GM19397 (cell line): Measurements from ENCODE around the gene ADAMTS17.

Source experiments
- ATAC-seq: cut with Tn5 transposase; IDR thresholded peaks from one replicate; pipeline ENCODE4 v1.9.1; 2021; ENCODE audit warnings: mild to moderate bottlenecking, moderate library complexity; ENCODE audit not compliant: unreplicated experiment

Gene ADAMTS17

GRCh38 chr15:100202309-100202960 is 139.3 kb downstream of the ADAMTS17 start:
- no peak for ATAC-seq

GRCh38 chr15:100201376-100202280 is 140.1 kb downstream of the ADAMTS17 start:
- ATAC-seq: no peak

- ATAC-seq: no peak
Observed at GRCh38 chr15:100200287-100200880, 141.4 kb downstream of the ADAMTS17 start.

DNA sequence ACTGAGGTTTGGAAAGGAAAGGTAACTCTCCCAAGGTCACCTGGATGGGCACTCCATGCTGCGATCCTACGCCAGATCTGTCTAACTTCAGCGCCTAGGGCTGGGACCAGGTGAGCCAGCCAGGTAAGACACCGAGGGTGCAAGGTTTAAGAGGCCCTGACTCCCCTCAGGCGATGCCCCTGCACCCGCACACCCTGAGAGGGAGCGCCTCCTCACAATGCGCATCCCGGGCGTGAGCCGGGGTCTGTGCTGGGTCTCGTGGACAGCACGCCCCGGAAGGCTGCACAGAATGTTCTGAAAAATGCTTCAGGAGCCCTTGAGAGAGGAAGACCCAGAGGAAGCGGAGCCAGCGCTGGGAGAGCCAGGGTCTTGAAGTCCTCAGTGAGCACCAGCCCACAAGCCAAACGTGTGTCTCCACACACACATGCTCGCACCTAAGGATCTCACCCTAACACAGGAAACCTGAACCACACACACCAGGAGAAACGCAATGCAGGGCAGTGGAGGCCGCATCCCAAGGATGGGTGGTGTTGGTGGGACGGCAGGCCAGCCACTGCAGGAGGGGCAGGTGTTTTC is 142.0 kb downstream of the ADAMTS17 start:
- ATAC-seq: no peak

GRCh38 chr15:100198442-100198841 is 143.3 kb downstream of the ADAMTS17 start:
- ATAC-seq: no peak

DNA sequence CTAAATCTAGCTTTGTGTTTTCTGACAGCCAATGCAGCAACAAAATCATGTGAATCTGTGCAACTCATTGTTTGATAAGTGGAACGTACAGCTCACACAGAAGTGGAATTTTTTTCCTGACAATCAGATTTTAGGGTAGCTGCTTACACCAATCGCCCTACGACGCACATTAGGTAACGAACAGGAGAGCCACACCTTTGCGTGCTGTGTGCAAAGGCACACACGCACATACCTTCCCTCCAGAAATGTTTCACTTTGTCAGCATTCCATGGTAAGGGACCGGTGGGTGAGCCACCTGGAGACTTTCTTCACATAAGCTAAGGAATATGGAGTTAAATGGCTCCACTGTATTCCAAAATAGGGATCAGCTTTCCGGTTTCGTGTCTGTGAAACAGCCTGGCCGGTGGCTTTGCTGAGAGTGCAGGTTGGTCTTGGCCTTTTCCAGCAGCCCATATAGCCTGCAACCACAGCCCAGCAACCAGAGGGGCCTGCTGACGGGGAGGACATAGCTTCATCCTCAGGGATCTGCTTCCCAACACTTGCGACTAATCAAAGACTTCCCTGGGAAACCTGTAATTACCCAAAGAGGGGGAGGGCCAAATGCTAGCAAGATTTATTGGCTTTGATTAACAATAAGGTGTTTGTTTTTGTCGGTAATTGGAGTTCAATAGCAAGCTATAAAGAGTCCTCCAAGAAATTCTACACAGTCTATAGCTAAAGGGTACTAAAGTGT is 145.3 kb downstream of the ADAMTS17 start:
- ATAC-seq: no peak

DNA sequence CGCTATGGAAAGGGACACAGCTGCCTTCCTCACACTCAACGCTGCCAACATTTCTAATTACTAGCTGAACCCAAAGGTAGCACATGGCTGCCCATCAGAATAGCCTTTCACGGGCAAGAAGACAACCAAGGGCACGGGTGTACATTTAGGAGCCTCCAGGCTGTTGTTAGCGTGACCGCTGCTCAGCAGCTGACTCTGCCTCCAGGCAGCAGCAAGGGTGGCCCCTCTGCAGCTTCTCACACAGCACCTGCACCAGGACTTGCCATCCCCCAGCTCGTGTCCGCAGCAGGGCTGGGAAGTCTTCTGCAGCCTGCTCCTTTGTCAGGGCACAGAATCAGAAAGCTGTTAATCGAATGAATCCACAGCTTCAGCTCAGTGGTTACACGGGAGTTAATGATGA is 146.8 kb downstream of the ADAMTS17 start:
- no peak for ATAC-seq

DNA sequence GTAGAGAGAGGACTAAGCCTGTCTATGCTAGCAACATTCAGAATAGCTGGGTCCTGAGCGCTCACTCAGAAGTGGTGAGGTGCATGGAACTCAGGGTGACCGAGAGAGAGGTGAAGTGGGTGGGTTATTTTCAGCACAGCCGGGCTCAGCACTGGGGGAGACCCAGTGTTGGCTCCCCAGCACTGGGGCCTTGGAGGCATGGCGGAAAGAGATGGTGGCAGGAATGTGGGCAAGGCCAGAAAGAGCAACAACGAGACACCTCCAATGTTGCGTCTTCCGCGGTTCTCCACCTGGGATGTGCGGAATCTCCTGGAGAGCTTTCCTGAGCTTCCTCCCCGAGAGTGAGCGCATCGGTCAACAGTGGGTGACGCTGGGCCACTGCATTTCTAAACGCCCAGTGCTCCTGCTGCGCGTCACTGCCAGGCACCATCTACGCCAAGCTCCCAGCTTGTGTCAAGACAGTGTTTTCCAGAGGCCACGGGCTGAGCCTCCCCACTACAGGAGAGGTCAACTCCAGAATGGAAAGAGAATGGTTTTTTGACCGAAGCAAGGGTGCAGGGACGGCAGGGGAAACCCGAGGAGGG is 148.4 kb downstream of the ADAMTS17 start:
- ATAC-seq: no peak

DNA sequence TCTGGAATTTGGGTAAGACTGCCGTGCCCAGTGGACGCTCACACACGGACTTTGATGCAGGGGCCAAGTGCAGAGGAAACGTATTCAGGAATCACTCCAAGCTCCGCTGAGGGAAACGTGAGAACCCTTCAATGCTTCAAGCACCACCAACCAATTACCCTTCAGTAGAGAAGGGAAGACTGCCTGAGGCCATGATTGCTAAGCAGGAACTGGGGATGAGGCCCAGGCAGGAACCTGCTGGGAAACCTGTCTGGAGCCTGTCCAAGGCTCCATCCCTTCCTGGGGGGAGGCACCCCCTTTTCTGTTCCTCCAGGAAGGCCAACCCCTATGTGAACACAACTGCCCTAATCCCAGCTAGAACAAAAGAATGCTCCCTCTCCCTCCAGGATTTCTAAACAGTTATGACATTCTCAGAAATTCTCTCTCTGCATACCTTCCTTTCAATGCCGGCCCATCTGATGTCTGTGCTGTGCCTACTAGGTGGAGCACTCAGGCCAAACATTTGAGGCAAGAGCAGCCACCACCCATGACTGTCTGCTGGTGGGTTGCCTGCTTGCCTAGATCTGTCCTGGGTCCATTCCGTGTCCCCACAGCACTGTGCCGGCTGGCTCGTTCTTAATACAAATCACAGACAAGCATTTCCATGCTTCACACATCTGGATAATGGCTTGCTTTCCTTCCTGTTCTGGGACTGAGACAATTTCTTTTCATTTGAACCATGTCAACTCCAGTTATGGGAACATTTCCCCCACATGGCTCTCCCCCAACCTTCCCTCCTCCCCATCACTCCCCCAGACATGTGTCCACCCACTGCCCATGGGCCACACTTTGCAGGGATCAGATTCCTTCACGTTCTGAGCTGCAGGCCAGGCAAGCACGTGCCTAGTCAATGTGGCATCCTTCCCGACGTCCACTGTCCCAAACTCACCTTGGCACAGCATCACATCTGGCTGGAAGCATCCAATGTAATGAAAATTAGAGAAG is 149.4 kb downstream of the ADAMTS17 start:
- no peak for ATAC-seq

- no peak for ATAC-seq
Observed at GRCh38 chr15:100191161-100191560, 150.6 kb downstream of the ADAMTS17 start.

GRCh38 chr15:100190675-100191074 is 151.1 kb downstream of the ADAMTS17 start:
- ATAC-seq: no peak

- no peak for ATAC-seq
Observed at GRCh38 chr15:100189849-100190248, 151.9 kb downstream of the ADAMTS17 start.

DNA sequence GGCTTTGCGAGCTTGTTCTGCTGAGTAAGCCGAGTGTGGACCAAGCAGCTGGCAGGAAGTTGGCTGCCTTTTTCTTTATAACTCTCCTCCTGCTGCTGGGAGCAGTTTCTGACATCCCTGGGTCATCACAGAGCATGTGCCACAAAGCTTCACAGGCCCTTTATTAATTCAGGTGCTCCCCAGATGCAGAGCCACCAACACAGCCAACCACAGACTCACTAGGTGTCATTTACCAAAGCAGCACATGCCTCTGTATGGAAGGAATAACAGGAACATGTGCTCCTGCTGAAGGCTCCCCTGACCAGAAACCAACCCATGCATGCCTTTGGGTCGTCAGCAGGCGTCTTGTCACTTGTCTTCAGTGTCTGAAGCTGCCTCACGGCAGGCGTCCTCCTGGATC is 152.5 kb downstream of the ADAMTS17 start:
- ATAC-seq: no peak

DNA sequence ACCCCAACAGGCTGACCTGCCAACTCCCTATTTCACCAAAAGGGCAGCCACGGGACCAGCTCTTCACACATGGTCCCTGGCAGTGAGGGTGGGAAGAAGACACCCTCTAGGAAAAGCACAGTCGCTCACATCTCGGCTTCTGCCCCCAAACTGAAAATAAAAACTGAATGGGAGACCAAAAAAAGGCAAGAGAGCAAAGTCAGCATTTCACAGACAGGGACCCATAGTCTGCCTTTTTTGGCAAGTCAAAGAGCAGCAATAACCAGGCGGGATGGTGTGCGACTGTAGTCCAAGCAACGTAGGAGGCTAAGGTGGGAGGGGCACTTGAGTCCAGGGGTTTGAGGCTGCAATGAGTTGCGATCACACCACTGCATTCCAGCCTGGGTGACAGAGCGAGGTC is 154.1 kb downstream of the ADAMTS17 start:
- ATAC-seq: no peak

DNA sequence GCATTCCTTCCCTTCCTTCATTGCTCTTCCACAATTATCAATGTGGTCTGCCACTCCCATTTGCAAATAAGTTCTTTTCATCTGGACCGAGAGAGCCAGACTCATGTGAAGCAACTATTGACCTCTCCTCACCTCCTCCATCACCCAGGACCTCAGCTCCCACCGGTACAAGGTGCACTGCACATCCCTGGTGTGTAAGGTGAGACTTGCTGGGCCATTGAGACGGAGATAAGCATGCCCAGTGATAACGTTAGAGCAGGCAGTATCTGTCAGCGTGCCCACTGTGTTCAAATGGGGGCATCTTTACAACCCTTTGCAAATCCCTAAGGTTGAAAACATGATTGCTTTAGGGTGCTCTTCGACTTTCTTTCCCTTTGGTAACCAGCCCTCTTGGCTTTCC is 154.8 kb downstream of the ADAMTS17 start:
- ATAC-seq: no peak

- ATAC-seq: no peak
Observed at GRCh38 chr15:100186366-100186765, 155.4 kb downstream of the ADAMTS17 start.

- no peak for ATAC-seq
Observed at GRCh38 chr15:100183921-100184495, 157.8 kb downstream of the ADAMTS17 start.

DNA sequence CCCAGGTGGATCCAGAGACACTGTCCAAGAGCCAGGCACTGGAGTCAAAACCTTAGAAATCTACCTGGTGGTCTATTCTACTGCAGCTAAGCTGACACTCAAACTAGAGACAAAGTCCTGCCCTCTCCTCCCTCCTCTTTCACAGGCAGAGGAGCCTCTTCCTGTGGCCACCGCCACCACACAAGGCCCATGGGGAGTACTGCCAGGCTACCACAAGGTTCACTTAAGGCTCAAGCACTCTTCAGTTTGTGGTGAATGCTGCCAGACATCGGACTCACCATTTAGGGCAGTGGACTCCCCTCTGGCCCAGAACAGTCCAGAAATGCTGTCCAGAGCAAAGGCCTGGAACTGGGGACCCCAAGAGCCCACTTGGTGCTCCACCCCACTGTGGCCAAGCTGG is 160.9 kb downstream of the ADAMTS17 start:
- ATAC-seq: no peak
